Left lung (tissue), 10 donors: ENCODE measurements around the gene TNFAIP8L3. TPM values are rescaled to one million over a fixed set of nuclear protein-coding genes. Genes with fewer than 3 reads are reported as not detected.

Experiments
- ATAC-seq: fragments of 200-7000 bp; cut with Tn5 transposase; one replicate; pipeline ENCODE4 v1.9.1; 2020; ENCODE audit warnings: moderate library complexity
- DNase-seq, 4 donors: peaks; one replicate each; pipeline ENCODE4 v3.0.0-alpha.2; 2013 to 2020
- H3K27ac ChIP-seq, 2 donors: fragments of 200-600 bp; sonication (generic) in 1 of 2; one replicate each; pipeline versions ENCODE4 v1.5.0 to v1.8.0; 2020 to 2021
- H3K27me3 ChIP-seq, 2 donors: fragments of 200-600 bp; sonication (generic) in 1 of 2; one replicate each; pipeline versions ENCODE4 v1.5.0 to v1.8.0; 2020 to 2021
- H3K36me3 ChIP-seq, 2 donors: fragments of 200-600 bp; sonication (generic) in 1 of 2; one replicate each; pipeline versions ENCODE4 v1.5.0 to v1.8.0; 2020 to 2021
- H3K4me1 ChIP-seq, 2 donors: fragments of 200-600 bp; one replicate each; pipeline ENCODE4 v1.8.0; 2021
- H3K4me3 ChIP-seq, 2 donors: fragments of 200-600 bp; sonication (generic) in 1 of 2; one replicate each; pipeline versions ENCODE4 v1.5.0 to v1.8.0; 2020 to 2021; ENCODE audit warnings: mild to moderate bottlenecking in 1 of 2
- H3K9me3 ChIP-seq, 2 donors: fragments of 200-600 bp; sonication (generic) in 1 of 2; one replicate each; pipeline versions ENCODE4 v1.5.0 to v1.8.0; 2020 to 2021
- intact Hi-C, 2 donors: fragments of 100-400 bp; cut with DNase I; formaldehyde crosslinking; loops; one replicate each; pipeline versions ENCODE4 v1.11.2 to v1.14.2; 2022
- polyA plus RNA-seq, 6 donors: library from polyadenylated mRNA; unstranded; fragments of 120-200 nt; gene quantifications; one replicate each; pipeline ENCODE4 v1.2.1, GENCODE V29; 2013; ENCODE audit not compliant: insufficient read length in 6 of 6
- total RNA-seq, 2 donors: library from RNA; stranded (reverse); fragmentation: NEBNext Ultra II Directional; extraction: Animal tissue kit (Norgen Biotek cat#: 25700); gene quantifications; one replicate each; pipeline ENCODE4 v1.2.1, GENCODE V29; 2021
- TF ChIP-seq, protein P1 (sequence below), 2 donors: fragments of 200-600 bp; sonication (generic) in 1 of 2; IDR thresholded peaks; one replicate each; pipeline versions ENCODE4 v1.5.0 to v1.8.0; 2021; ENCODE audit warnings: antibody characterized with exemption in 2 of 2
- donor health status: DM: no; HTN: yes; CAD: no.
- donor health status: DM: no; HTN: no; CAD: no.

Gene TNFAIP8L3
- total and polyA plus RNA-seq, 8 donors, result 3.0 to 25.0 (median 4.4) TPM

DNA sequence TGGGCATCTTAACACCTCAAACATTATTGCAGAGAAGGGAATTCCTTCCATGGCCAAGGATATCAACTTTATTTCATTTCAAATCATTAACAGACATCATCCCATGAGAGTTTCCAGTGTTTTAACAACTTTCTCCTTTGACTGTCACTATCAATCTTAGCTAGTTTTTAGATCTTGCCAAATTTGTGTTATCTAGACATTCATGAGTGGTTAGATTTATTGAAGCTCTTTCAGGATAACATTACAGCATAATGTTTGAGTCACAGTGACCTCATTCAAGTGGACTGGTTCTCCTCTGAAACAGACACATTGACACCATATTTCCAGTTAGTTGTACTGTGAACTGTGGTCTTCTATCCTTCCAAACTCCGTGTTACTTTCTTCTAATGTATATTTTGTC, 8.6 kb upstream of the TNFAIP8L3 start:
- Histone ChIP-seq H3K4me1 (peaks cover 0 to 4% of the 10 kb centered on the region in 2 donors), H3K36me3 (no peaks in the 10 kb centered on the region), H3K9me3 (no peaks in the 10 kb centered on the region), H3K27ac (peak overlapping the region in 1 of 2 donors; percentile 50), H3K27me3 (peaks cover 6 to 58% of the 10 kb centered on the region in 2 donors), H3K4me3 (no peak overlapping the region)
- TF ChIP-seq, protein P1, sequence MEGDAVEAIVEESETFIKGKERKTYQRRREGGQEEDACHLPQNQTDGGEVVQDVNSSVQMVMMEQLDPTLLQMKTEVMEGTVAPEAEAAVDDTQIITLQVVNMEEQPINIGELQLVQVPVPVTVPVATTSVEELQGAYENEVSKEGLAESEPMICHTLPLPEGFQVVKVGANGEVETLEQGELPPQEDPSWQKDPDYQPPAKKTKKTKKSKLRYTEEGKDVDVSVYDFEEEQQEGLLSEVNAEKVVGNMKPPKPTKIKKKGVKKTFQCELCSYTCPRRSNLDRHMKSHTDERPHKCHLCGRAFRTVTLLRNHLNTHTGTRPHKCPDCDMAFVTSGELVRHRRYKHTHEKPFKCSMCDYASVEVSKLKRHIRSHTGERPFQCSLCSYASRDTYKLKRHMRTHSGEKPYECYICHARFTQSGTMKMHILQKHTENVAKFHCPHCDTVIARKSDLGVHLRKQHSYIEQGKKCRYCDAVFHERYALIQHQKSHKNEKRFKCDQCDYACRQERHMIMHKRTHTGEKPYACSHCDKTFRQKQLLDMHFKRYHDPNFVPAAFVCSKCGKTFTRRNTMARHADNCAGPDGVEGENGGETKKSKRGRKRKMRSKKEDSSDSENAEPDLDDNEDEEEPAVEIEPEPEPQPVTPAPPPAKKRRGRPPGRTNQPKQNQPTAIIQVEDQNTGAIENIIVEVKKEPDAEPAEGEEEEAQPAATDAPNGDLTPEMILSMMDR (IDR thresholded peaks at IDR 0.05), result no peak
- no peak for DNase-seq
- peak; percentile 44 for ATAC-seq
- intact Hi-C loops, result no loop called here

DNA sequence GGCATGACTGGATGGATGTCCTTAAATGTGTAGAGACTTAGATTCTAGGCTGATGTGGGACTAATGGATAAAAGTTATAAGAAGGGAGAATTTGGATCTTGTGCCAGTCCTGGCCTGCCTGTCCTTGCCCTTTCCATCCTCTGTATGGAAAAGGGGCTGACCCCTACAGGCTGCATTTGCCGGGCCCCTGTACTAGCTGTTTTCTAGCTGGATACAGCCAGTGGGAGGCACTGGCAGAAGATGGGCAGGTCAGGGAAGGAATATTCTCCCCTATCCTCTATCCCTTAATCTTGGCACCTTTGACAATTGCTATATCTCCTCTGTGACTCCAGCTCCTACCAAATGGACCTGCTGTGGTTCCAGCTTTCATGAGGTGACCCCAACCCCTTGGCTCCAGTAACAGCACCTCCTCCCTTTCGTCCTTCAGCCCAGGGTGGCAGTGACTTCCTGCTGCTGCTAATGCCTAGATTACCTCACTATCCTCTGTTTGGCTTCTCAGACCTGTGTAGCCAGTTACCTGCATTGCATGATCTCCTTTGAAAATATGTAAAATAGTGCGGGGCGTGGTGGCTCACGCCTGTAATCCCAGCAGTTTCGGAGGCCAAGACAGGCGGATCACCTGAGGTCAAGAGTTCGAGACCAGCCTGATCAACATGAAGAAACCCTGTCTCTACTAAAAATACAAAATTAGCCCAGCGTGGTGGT, 6.2 kb upstream of the TNFAIP8L3 start:
- peaks cover 8 to 82% of the 10 kb centered on the region in 2 donors for H3K27me3 ChIP-seq
- intact Hi-C loops, result no loop called here
- H3K27ac ChIP-seq, result no peak overlapping the region

GRCh38 chr15:51099185-51099584, 4.5 kb upstream of the TNFAIP8L3 start:
- H3K4me1 ChIP-seq, result peaks cover 4 to 11% of the 10 kb centered on the region in 2 donors
- H3K9me3 ChIP-seq, result no peaks in the 10 kb centered on the region
- TF ChIP-seq, protein P1 (IDR thresholded peaks at IDR 0.05), result no peak
- no peak overlapping the region for H3K27ac ChIP-seq
- H3K4me3 ChIP-seq, result no peak overlapping the region
- no peak for DNase-seq
- no peaks in the 10 kb centered on the region for H3K36me3 ChIP-seq
- no peak for ATAC-seq
- H3K27me3 ChIP-seq, result peaks cover 16 to 82% of the 10 kb centered on the region in 2 donors
- intact Hi-C loops, result no loop called here

More for the DNA sequence above, 6.2 kb upstream of the TNFAIP8L3 start:
- ATAC-seq, result no peak
- no peak for DNase-seq
- TF ChIP-seq, protein P1 (IDR thresholded peaks at IDR 0.05), result no peak
- H3K4me1 ChIP-seq, result peaks cover 4 to 5% of the 10 kb centered on the region in 2 donors
- no peaks in the 10 kb centered on the region for H3K36me3 ChIP-seq
- no peak overlapping the region for H3K4me3 ChIP-seq
- no peaks in the 10 kb centered on the region for H3K9me3 ChIP-seq

GRCh38 chr15:51098331-51098619, 3.6 kb upstream of the TNFAIP8L3 start:
- intact Hi-C loops, result no loop called here
- DNase-seq (no peak), ATAC-seq (no peak)
- Histone ChIP-seq H3K4me1 (peaks cover 0 to 20% of the 10 kb centered on the region in 2 donors), H3K9me3 (no peaks in the 10 kb centered on the region), H3K4me3 (no peak overlapping the region), H3K27ac (no peak overlapping the region), H3K27me3 (peaks cover 23 to 82% of the 10 kb centered on the region in 2 donors), H3K36me3 (no peaks in the 10 kb centered on the region)
- TF ChIP-seq, protein P1 (IDR thresholded peaks at IDR 0.05), result no peak

DNA sequence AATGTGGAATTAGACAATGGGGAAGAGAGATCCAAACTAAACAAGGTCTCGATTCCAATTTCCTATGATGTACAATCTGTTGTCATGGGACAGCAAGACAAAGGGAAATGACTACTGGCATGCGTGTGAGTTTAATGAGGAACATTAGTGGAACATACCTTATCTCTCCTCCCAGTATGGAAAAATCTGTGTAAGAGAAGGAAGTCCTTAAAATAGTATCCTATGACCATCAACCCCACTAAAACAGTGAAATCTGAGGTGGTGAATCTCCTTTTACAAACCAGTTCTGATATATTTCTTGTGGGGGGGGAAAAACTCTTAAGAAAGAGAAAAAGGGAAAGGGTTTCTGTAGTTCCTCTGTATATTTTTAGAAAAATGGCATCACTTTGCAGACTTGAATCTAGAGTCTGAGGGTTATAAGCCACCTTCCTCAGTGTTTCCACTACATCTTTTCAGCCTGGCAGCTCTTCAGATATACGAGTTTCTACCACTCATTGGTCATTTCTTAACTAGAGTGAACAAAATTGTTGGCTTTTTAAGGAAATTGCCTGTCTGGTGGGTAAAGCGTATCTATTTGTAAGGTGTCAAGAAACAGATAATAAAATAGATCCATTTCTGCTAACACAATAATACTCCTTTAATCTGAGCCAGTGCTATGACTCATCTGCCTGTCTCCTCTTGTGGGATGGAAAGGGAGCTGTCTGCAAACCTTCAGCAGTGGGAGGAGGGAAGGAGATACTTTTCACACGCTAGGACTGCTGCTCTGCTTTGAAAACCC, 3.0 kb upstream of the TNFAIP8L3 start:
- Histone ChIP-seq H3K9me3 (no peaks in the 10 kb centered on the region), H3K27ac (no peak overlapping the region), H3K36me3 (no peaks in the 10 kb centered on the region), H3K4me1 (peaks cover 0 to 25% of the 10 kb centered on the region in 2 donors), H3K27me3 (peaks cover 23 to 82% of the 10 kb centered on the region in 2 donors), H3K4me3 (no peak overlapping the region)
- DNase-seq (no peak), ATAC-seq (peak; percentile 28)
- intact Hi-C loops, result no loop called here
- TF ChIP-seq, protein P1 (IDR thresholded peaks at IDR 0.05), result no peak
